ENCODE data around the gene VMO1. TPM values are rescaled to one million over a fixed set of nuclear protein-coding genes. Genes with fewer than 3 reads are reported as not detected.

VMO1 gene
- total RNA-seq, 1 donor from 2014 or later = 3.9 TPM

Other genes starting within 250 kb of the VMO1 start
- gene MYBBP1A, start 231.0 kb downstream of the VMO1 start, total RNA-seq = 30.8 TPM
- gene GGT6, start 225.8 kb downstream of the VMO1 start, total RNA-seq = 21.3 TPM
- 2.4 TPM for gene SMTNL2, start 201.8 kb downstream of the VMO1 start, total RNA-seq
- 0.49 TPM for gene ALOX15, start 144.7 kb downstream of the VMO1 start, total RNA-seq
- gene PELP1, start 82.2 kb downstream of the VMO1 start, total RNA-seq = 56.4 TPM
- gene ARRB2, start 75.7 kb downstream of the VMO1 start, total RNA-seq = 94.6 TPM
- gene MED11, start 54.9 kb downstream of the VMO1 start, total RNA-seq = 25.6 TPM
- 5.3 TPM for gene ZMYND15, start 46.5 kb downstream of the VMO1 start, total RNA-seq
- gene CXCL16, start 46.4 kb downstream of the VMO1 start, total RNA-seq = 92.6 TPM
- gene TM4SF5, start 14.5 kb downstream of the VMO1 start, total RNA-seq = 56.9 TPM
- gene GLTPD2, start 2.6 kb upstream of the VMO1 start, total RNA-seq = 0.46 TPM
- 104 TPM for gene PSMB6, start 9.8 kb upstream of the VMO1 start, total RNA-seq
- gene PLD2, start 20.8 kb upstream of the VMO1 start, total RNA-seq = 48.7 TPM
- 161 TPM for gene MINK1, start 47.0 kb upstream of the VMO1 start, total RNA-seq
- 8.8 TPM for gene C17orf107, start 113.2 kb upstream of the VMO1 start, total RNA-seq
- gene CHRNE, start 116.7 kb upstream of the VMO1 start, total RNA-seq = 9.4 TPM
- gene GP1BA, start 145.9 kb upstream of the VMO1 start, total RNA-seq = not detected
- gene SLC25A11, start 153.7 kb upstream of the VMO1 start, total RNA-seq = 68.9 TPM
- gene RNF167, start 153.9 kb upstream of the VMO1 start, total RNA-seq = 140 TPM
- 484 TPM for gene PFN1, start 162.2 kb upstream of the VMO1 start, total RNA-seq
- 7.5 TPM for gene ENO3, start 164.8 kb upstream of the VMO1 start, total RNA-seq
- gene SPAG7, start 181.5 kb upstream of the VMO1 start, total RNA-seq = 54.2 TPM
- gene CAMTA2, start 201.3 kb upstream of the VMO1 start, total RNA-seq = 68.0 TPM
- 1.4 TPM for gene INCA1, start 211.2 kb upstream of the VMO1 start, total RNA-seq
- 234 TPM for gene KIF1C, start 211.6 kb upstream of the VMO1 start, total RNA-seq
- not detected for gene SLC52A1, start 249.1 kb upstream of the VMO1 start, total RNA-seq

Data from mucosa of gallbladder (tissue), 1 donor.